Stimulated activated naive CD4-positive, alpha-beta T cell (primary cell): ENCODE results near the gene PLEKHN1.
A peak's percentile ranks its signal among the peaks of the same experiment; 100 is the strongest.
"Not testable (repeated sequence)": the region's sequence is repeated elsewhere in the genome, so short reads cannot be mapped to it uniquely, and the experiment has no call there.

Source experiments
- DNase-seq, 6 experiments: peaks; one replicate each; lab custom pipeline; 2025; lab: John Stamatoyannopoulos, UW

Gene PLEKHN1

GRCh38 chr1:943545-944340, 22.5 kb upstream of the PLEKHN1 start:
- no peak for DNase-seq

- DNase-seq = no peak
These were observed 21.6 kb upstream of the PLEKHN1 start for GRCh38 chr1:944341-945325.

GRCh38 chr1:945688-946556, 20.4 kb upstream of the PLEKHN1 start:
- no peak for DNase-seq

- DNase-seq = not testable (repeated sequence)
These were observed 19.5 kb upstream of the PLEKHN1 start for GRCh38 chr1:946811-947210.

GRCh38 chr1:947958-948357, 18.3 kb upstream of the PLEKHN1 start:
- no peak for DNase-seq

- DNase-seq = no peak
These were observed 16.0 kb upstream of the PLEKHN1 start for GRCh38 chr1:950268-950667.

- no peak for DNase-seq
These were observed 15.4 kb upstream of the PLEKHN1 start for GRCh38 chr1:950881-951280.

- no peak for DNase-seq
These were observed 14.9 kb upstream of the PLEKHN1 start for GRCh38 chr1:951364-951763.

GRCh38 chr1:952201-952600, 14.1 kb upstream of the PLEKHN1 start:
- DNase-seq = no peak

- no peak for DNase-seq
These were observed 13.7 kb upstream of the PLEKHN1 start for GRCh38 chr1:952603-953002.

GRCh38 chr1:953524-954320, 12.6 kb upstream of the PLEKHN1 start:
- no peak for DNase-seq

GRCh38 chr1:954927-955326, 11.4 kb upstream of the PLEKHN1 start:
- DNase-seq = no peak

- no peak for DNase-seq
These were observed 10.8 kb upstream of the PLEKHN1 start for GRCh38 chr1:955474-955873.

GRCh38 chr1:956636-957035, 9.6 kb upstream of the PLEKHN1 start:
- no peak for DNase-seq

GRCh38 chr1:958823-959730, 7.2 kb upstream of the PLEKHN1 start, which contains the start of gene NOC2L:
Gene NOC2L, minus strand, starts transcription at chr1:959256. Its CDS starts 16 bp downstream, at chr1:959240.
- DNase-seq = peak; percentile 79 to 95 (median 92)

GRCh38 chr1:959731-960362, 6.4 kb upstream of the PLEKHN1 start:
- no peak for DNase-seq

GRCh38 chr1:960363-961131, 5.7 kb upstream of the PLEKHN1 start, which contains the start of gene KLHL17:
Gene KLHL17, plus strand, starts transcription at chr1:960584. Its CDS starts 110 bp downstream, at chr1:960694.
- DNase-seq = peak; percentile 40 to 75 (median 67)

- no peak for DNase-seq
These were observed 5.1 kb upstream of the PLEKHN1 start for GRCh38 chr1:961132-961669.
